Ramos (cell line): ENCODE data around the gene RFC2.
"Not testable (repeated sequence)": the region's sequence is repeated elsewhere in the genome, so short reads cannot be mapped to it uniquely, and the experiment has no call there.

ENCODE experiments used
- in situ Hi-C: fragments of 300-500 bp; cut with MboI; formaldehyde crosslinking; loops from one replicate; pipeline ENCODE4 v1.14.3; 2022; ENCODE audit warnings: low sequenced_read_pairs; ENCODE audit not compliant: unreplicated experiment

Gene RFC2

GRCh38 chr7:74253331-74253730 lies 868 bp downstream of the RFC2 start:
- in situ Hi-C loops: no loop called here

DNA sequence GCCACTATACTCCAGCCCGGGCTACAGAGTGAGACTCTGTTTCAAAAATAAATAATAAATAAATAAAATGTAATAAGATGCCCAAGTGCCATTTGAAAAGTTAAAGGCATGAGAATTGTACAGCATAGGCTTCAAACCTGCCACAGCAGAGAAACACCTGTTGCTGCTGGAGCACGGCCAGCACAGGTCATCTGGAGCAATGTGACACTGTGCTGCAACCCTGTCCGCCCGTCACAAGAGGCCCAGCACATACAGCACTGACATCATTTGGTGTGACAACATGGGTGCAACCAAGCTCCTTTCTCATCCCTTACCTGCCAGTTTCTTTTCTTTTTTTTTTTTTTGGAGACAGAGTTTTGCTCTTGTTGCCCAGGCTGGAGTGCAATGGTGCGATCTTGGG lies 1.3 kb downstream of the RFC2 start:
- in situ Hi-C loops: no loop called here

DNA sequence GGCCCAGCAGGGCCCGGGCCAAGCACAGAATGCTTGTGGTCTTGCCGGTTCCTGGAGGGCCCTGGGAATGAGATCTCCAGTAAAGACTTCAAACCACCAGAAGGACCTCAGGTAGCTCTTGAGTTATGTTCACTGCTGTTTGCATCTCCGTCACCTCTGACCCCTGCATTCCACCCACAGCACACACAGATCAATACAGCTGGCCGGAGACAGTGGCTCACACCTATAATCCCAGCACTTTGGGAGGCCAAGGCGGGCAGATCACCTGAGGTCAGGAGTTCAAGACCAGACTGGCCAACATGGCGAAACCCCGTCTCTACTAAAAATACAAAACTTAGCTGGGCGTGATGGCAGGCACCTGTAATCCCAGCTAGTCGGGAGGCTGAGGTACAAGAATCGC lies 5.1 kb downstream of the RFC2 start:
- in situ Hi-C loops: not testable (repeated sequence)

GRCh38 chr7:74248156-74248555 lies 6.0 kb downstream of the RFC2 start:
- in situ Hi-C loops: no loop called here

DNA sequence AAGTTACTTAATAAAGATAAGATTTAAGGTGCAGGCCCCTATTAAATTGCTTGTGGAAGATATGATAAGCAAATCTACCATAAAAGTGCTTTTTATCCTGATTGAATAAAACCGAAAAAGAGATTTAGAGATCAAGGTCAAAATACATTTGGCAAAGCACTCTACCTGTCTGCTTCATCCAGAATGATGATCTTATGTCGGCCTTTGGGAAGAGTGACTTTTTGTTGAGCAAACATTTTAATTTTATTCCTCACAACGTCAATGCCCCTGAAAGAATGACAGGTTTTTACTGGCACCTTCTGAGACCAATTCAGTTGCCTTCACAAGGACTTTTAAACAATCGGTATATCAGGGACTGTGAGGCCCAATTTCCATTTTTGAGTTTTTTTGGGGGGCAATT lies 7.7 kb downstream of the RFC2 start:
- in situ Hi-C loops: no loop called here

DNA sequence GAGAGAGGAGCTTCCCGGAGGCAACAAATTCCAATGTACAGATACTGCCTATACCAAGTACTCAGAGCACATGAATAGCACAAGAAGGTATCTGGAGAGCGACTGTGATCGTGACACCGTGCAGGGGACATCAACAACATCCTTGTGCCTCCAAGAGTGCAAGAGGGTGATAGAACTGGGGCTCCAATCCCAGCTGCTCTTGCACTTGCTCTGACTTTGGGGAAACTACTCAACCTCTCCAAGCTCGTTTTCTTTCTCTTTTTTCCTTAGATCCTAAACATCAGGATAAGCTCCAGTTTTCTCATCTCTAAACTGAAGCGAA lies 12.1 kb downstream of the RFC2 start:
- in situ Hi-C loops: no loop called here

- in situ Hi-C loops: no loop called here
Measured at GRCh38 chr7:74240482-74240881, 13.7 kb downstream of the RFC2 start.

GRCh38 chr7:74236284-74236683 lies 17.9 kb downstream of the RFC2 start:
- in situ Hi-C loops: no loop called here

DNA sequence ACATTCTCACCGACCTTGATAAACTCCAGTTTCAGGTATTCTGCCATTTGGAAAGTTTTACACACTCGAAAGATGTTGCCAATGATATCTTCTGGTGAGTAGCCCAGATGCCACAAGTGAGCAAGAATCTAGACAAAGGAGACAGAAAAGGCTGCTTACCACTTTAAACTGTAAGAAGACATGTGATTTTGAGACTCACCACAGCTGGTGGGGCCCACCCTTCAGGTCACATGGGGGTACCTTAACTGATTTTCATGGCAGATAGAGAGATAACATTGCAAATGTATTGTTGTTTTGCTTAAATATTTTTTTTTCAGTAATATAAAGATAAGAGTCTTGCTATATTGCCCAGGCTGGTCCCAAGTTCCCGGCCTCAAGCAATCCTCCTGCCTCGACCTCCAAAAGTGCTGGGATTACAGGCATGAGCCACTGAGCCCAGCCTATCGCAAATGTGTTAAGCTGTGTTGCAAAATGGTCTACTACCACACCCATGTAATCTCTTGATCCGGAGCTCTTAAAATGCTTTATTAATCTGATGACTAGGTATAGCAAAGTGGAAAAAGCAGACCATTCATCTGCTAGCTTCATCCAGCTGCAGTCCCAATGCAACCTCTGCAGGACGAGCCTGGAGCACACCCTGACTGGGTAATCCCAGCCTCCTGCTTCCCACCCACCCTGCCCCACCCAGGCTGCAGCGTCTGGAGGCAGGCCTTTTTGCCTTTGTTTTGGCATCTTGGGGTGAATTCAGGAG lies 18.5 kb downstream of the RFC2 start:
- in situ Hi-C loops: no loop called here

- in situ Hi-C loops: no loop called here
Measured at GRCh38 chr7:74233655-74234285, 20.4 kb downstream of the RFC2 start.

DNA sequence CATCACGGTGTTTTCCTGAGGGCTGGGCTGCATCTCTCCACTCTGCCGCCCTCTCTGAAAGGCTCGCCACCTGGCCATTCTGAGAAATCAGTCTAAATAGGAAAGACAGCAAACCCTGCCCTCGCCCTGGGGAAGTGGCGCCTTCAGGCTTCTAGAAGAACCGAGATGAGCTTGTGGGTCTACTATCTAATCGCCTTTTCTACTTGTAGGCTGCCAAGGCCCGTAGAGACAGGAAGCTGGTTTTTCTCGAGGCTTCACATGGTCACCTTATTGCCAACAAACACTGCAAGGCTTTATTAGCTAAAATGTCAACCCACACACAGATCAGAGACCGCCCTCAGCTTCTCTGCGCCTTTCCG lies 23.0 kb downstream of the RFC2 start:
- in situ Hi-C loops: no loop called here

GRCh38 chr7:74230446-74231231 lies 23.6 kb downstream of the RFC2 start:
- in situ Hi-C loops: no loop called here

- in situ Hi-C loops: no loop called here
Measured at GRCh38 chr7:74228951-74229900, 25.0 kb downstream of the RFC2 start.

DNA sequence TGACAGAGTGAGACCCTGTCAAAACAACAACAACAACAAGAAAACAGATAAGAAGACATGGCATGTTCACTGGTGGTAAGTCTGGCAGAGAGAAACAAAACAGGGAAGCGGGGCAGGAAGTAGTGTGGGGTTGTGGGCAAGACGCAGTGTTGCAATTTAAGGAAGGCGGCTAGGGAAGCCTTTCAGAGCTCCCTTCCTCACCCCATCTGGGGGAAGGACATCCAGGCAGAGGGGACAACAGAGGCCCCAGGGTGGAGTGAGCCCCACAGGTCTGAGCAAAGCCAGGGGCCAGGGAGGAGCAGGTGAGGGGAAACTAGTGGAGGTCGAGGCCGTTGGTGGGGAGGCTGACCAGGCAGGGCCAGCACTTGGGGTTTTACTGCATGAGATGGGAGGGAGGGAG lies 27.6 kb downstream of the RFC2 start:
- in situ Hi-C loops: no loop called here

DNA sequence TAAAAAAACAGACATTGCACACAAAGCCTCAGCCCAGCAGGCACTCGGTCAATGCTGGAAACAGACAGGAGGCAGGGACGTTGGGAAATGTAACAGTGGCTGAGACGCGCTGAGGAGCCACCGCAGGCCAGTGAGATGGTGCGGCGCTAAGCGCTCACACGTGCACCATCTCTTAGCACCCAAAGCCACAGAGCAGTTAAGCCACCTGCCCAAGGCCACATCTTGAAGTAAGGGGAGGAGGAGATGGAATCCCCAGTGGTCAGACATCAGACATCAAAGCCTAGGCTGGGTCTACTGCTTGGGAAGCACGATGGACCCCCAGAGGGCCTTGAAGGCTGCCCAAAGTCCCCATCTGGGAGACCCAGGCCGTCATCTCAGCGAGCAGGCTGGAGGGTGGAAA lies 28.8 kb downstream of the RFC2 start:
- in situ Hi-C loops: no loop called here

GRCh38 chr7:74224907-74225306 lies 29.3 kb downstream of the RFC2 start:
- in situ Hi-C loops: not testable (repeated sequence)

DNA sequence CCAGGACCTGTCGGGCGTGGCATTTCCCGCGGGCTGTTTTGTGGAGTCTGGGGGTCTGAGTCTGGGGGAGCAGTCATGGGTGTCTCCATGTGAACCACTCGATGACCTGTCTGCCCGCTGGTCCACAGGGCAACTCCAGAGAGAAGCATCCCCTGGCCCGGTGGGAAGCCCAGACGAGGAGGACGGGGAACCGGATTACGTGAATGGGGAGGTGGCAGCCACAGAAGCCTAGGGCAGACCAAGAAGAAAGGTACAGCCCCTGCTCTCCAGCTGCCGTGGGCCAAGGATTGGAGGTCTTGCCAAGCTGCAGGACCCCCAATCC lies 29.7 kb downstream of the RFC2 start:
- in situ Hi-C loops: no loop called here

DNA sequence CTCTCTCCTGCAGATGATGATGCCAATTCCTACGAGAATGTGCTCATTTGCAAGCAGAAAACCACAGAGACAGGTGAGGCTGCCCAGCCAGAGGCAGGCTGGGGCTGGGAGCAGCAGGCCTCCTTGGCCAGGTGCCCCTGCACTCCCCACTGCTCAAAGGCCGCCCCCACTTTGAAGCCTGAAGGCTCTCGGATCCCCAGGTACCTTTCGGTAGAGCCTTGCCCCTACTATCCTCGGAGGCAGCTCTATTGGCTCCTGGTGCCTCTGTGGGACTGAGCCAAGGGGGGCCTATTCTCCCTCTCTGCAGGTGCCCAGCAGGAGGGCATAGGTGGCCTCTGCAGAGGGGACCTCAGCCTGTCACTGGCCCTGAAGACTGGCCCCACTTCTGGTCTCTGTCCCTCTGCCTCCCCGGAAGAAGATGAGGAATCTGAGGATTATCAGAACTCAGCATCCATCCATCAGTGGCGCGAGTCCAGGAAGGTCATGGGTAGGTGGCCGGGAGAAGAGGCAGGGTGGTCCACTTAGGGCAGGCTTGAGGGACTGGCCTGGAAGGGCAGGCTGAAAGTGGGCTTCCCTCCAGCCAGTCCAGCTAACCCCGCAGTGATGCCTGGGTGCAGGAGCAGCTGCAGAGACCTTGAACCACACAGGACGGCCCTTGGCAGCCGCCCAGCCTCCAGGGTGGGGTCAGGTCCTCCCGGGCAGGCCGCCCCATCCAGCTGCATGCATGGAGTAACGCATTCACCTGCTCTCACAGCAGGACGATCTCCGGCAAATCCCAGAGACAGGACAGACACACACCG lies 30.3 kb downstream of the RFC2 start:
- in situ Hi-C loops: no loop called here

GRCh38 chr7:74222851-74223710 lies 31.1 kb downstream of the RFC2 start:
- in situ Hi-C loops: no loop called here
